ENCODE measurements around the gene SORCS2.

Gene SORCS2

DNA sequence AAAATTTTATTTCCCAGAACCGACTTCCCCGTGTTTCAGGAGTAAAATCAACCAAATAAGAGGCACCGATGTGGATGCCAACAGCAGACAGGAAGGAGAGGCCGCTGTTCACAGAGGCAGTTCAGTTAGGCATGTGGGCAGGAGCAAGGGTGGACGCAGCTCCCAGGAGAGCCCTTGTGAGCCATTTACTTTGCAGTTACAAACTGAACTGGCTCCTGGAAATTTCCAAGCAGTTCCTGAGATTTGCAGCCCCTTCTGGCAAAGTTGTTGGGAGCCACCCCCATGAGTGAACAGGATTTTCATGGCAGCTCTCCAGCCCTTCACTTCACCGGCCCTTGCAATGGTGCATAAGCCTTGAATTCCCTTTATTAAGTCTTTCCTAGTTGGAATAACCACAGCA lies 558.2 kb downstream of the SORCS2 start:
- ChIA-PET CTCF (interaction anchor here (1.8 kb wide), 1 partner anchor 11 kb away, joined by 5 read pairs; no protein-coding TSS in a partner anchor), POLR2A (no interaction called here)
- no peak for DNase-seq (ENCODE audit: low read depth, low spot score)
- TF ChIP-seq, protein P1, sequence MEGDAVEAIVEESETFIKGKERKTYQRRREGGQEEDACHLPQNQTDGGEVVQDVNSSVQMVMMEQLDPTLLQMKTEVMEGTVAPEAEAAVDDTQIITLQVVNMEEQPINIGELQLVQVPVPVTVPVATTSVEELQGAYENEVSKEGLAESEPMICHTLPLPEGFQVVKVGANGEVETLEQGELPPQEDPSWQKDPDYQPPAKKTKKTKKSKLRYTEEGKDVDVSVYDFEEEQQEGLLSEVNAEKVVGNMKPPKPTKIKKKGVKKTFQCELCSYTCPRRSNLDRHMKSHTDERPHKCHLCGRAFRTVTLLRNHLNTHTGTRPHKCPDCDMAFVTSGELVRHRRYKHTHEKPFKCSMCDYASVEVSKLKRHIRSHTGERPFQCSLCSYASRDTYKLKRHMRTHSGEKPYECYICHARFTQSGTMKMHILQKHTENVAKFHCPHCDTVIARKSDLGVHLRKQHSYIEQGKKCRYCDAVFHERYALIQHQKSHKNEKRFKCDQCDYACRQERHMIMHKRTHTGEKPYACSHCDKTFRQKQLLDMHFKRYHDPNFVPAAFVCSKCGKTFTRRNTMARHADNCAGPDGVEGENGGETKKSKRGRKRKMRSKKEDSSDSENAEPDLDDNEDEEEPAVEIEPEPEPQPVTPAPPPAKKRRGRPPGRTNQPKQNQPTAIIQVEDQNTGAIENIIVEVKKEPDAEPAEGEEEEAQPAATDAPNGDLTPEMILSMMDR (IDR thresholded peaks at IDR 0.05; ENCODE audit: insufficient read depth, low read length, missing control alignments) = no peak
- no peak overlapping the region for H3K4me3 ChIP-seq (ENCODE audit: low read depth, low read length)

DNA sequence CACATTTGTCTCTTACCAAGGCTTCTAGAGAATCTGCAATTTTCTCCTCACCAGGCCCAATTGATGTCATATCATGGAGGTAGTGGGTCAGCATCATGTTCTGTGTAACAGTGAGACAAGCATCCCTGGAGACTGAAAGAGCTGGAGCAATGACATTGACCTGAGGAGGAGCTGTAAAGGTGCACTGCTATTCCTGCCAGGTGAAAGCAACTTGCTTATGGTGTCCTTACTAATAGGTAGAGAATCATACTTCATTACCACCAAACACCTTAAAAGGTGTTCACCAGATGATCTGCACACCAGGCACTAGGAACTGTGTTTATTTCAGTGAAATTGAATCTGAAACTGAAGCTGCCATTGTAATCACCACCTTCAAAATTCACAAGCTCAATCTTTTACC lies 558.6 kb downstream of the SORCS2 start:
- no peak for DNase-seq (ENCODE audit: low read depth, low spot score)
- no peak overlapping the region for H3K4me3 ChIP-seq (ENCODE audit: low read depth, low read length)
- ChIA-PET CTCF (interaction anchor here (1.8 kb wide), 1 partner anchor 10 kb away, joined by 5 read pairs; no protein-coding TSS in a partner anchor), POLR2A (no interaction called here)
- TF ChIP-seq, protein P1 (IDR thresholded peaks at IDR 0.05; ENCODE audit: insufficient read depth, low read length, missing control alignments) = no peak

DNA sequence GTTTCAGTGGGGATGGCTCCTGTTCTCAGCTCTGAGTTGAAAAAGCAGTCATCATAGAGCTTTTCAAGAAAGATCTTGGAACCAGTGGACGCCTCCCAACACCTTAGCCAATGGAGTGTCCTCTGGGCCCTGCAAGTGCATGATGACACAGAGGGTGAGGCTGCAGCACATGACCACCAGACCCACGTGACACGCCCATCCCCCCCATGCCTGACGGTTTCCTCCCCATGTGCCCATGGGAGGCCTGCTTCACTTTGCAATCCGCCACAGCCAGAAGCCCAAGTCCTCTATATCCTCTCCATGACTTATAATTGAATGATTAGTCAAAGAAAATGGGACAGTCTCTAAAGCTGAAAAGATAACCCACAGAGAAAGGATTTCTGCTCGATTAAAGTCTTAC lies 560.3 kb downstream of the SORCS2 start:
- ChIA-PET POLR2A (no interaction called here), CTCF (no interaction called here)
- no peak overlapping the region for H3K4me3 ChIP-seq (ENCODE audit: low read depth, low read length)
- TF ChIP-seq, protein P1 (IDR thresholded peaks at IDR 0.05; ENCODE audit: insufficient read depth, low read length, missing control alignments) = no peak
- DNase-seq (ENCODE audit: low read depth, low spot score) = no peak

DNA sequence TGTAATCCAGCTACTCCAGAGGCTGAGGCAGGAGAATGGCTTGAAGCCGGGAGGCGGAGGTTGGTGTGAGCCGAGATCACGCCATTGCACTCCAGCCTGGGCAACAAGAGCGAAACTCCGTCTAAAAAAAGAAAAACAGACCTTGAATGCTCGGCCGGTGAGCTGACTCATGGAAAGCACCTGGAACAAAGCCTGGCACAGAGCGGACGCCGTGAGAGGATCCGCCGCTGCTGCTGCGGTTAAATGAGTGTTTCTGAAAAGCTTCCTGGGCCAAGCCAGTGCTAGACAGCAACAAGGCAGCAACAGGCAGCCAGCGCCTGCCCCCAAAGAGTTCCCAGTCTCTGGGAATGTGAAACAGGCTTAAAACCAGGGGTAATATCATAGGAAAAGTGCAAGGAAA lies 560.9 kb downstream of the SORCS2 start:
- no peak overlapping the region for H3K4me3 ChIP-seq (ENCODE audit: low read depth, low read length)
- TF ChIP-seq, protein P1 (IDR thresholded peaks at IDR 0.05; ENCODE audit: insufficient read depth, low read length, missing control alignments) = no peak
- no peak for DNase-seq (ENCODE audit: low read depth, low spot score)
- ChIA-PET POLR2A (no interaction called here), CTCF (interaction anchor here (1.3 kb wide), 1 partner anchor 9 kb away, joined by 3 read pairs; no protein-coding TSS in a partner anchor)

DNA sequence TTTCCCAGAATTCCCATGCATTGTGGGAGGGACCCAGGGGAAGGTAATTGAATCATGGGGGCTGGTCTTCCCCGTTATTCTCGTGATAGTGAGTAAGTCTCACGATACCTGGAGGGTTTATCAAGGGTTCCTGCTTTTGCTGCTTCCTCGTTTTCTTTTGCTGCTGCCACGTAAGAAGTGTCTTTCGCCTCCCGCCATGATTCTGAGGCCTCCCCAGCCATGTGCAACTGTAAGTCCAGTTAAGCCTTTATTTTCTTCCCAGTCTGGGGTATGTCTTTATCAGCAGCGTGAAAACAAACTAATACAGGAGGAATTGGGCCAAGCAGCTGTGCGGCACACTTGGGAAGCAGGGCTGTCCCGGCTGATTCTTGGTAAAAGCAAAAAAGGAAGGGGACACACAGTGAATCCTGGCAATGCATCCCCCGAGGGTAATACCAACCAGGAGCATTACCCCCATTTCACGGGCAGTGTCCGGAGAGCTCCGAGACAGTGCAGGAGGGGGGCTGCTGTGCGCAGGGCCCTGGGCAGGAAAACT lies 561.7 kb downstream of the SORCS2 start:
- TF ChIP-seq, protein P1 (IDR thresholded peaks at IDR 0.05; ENCODE audit: insufficient read depth, low read length, missing control alignments) = no peak
- DNase-seq (ENCODE audit: low read depth, low spot score) = no peak
- ChIA-PET CTCF (interaction anchor here (1.3 kb wide), 1 partner anchor 8 kb away, joined by 3 read pairs; no protein-coding TSS in a partner anchor), POLR2A (no interaction called here)
- H3K4me3 ChIP-seq (ENCODE audit: low read depth, low read length) = no peak overlapping the region

DNA sequence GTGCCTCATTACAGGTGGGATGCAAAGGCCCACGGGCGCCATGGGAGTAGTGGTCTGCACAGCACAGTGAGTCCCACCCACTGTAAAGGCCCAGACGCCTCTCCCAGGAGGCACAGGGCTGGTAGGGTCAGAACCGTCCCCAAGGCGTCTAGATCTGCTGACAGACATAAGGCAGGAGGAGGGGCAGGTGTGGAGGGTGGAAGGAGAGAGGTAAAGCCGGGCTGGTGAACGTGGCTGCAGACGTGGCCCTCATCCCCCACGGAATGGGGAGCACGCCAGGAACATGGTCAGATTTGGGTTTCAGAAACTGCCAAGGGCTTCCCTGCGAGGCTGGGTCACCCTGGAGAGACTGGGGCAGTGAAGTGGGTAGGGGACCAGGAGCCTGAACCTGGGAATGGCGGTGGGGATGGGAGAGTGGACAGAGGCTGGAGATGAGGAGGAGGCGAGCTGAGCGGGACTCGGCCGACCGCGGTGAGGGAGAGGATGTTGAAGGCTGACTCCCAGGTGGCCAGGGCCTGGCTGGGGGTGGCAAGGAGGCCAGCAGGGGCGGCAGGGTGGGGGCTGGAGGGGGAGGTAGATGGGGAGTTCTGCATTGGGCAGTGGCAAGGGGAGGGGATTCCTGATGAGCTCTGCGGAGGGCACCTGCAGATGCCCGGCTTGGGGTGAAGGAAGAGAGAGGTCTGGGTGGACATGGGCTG lies 562.4 kb downstream of the SORCS2 start:
- DNase-seq (ENCODE audit: low read depth, low spot score) = no peak
- ChIA-PET CTCF (interaction anchor here (1.3 kb wide), 1 partner anchor 8 kb away, joined by 3 read pairs; no protein-coding TSS in a partner anchor), POLR2A (no interaction called here)
- no peak overlapping the region for H3K4me3 ChIP-seq (ENCODE audit: low read depth, low read length)
- TF ChIP-seq, protein P1 (IDR thresholded peaks at IDR 0.05; ENCODE audit: insufficient read depth, low read length, missing control alignments) = no peak
